ENCODE results near the gene CTDSPL. TPM values are rescaled to one million over a fixed set of nuclear protein-coding genes. Genes with fewer than 3 reads are reported as not detected.

CTDSPL gene
- total and polyA plus RNA-seq, 4 donors, result 8.4 to 17.2 (median 14.2) TPM

GRCh38 chr3:37826933-37827332 is 34.7 kb upstream of the CTDSPL start:
- DNase-seq (ENCODE audit: low spot score), result no peak
- 89% methylated on average over 1 of the region's 1 CpG for WGBS
- Histone ChIP-seq H3K9ac (ENCODE audit: low read depth in 1 of 2, low read length in 2 of 2) (no peak overlapping the region), H3K4me3 (ENCODE audit: low read depth in 1 of 3, low read length in 3 of 3) (no peak overlapping the region), H3K9me3 (ENCODE audit: control insufficient read depth in 4 of 4, low read length in 3 of 4) (no peaks in the 10 kb centered on the region), H3K36me3 (ENCODE audit: control insufficient read depth in 4 of 4, insufficient read depth in 3 of 4, low read depth in 1 of 4, low read length in 3 of 4) (no peaks in the 10 kb centered on the region), H3K27me3 (ENCODE audit: control insufficient read depth in 4 of 4, insufficient read depth in 4 of 4, low read length in 3 of 4) (no peaks in the 10 kb centered on the region), H3K27ac (ENCODE audit: low read depth in 1 of 2, low read length in 2 of 2) (no peak overlapping the region), H3K4me1 (ENCODE audit: control insufficient read depth in 4 of 4, insufficient read depth in 4 of 4, low read length in 3 of 4) (no peaks in the 10 kb centered on the region)
- TF ChIP-seq HNF4A (conservative IDR thresholded peaks at IDR 0.05) (no peak), FOXA1 (IDR thresholded peaks at IDR 0.05) (no peak), JUND (IDR thresholded peaks at IDR 0.05) (no peak), HNF4G (IDR thresholded peaks at IDR 0.05) (no peak), SP1 (IDR thresholded peaks at IDR 0.05) (no peak), RXRA (IDR thresholded peaks at IDR 0.05) (no peak), GABPA (IDR thresholded peaks at IDR 0.05 in 1 of 2, conservative IDR thresholded peaks at IDR 0.05 in 1 of 2) (no peak), EGR1 (IDR thresholded peaks at IDR 0.05; ENCODE audit: low read depth in 2 of 2) (no peak), YY1 (IDR thresholded peaks at IDR 0.05) (no peak)
- TF ChIP-seq, protein P1, sequence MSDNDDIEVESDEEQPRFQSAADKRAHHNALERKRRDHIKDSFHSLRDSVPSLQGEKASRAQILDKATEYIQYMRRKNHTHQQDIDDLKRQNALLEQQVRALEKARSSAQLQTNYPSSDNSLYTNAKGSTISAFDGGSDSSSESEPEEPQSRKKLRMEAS (IDR thresholded peaks at IDR 0.05), result no peak
- TF ChIP-seq, protein P2, sequence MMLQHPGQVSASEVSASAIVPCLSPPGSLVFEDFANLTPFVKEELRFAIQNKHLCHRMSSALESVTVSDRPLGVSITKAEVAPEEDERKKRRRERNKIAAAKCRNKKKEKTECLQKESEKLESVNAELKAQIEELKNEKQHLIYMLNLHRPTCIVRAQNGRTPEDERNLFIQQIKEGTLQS (IDR thresholded peaks at IDR 0.05), result no peak
- TF ChIP-seq, protein P3, sequence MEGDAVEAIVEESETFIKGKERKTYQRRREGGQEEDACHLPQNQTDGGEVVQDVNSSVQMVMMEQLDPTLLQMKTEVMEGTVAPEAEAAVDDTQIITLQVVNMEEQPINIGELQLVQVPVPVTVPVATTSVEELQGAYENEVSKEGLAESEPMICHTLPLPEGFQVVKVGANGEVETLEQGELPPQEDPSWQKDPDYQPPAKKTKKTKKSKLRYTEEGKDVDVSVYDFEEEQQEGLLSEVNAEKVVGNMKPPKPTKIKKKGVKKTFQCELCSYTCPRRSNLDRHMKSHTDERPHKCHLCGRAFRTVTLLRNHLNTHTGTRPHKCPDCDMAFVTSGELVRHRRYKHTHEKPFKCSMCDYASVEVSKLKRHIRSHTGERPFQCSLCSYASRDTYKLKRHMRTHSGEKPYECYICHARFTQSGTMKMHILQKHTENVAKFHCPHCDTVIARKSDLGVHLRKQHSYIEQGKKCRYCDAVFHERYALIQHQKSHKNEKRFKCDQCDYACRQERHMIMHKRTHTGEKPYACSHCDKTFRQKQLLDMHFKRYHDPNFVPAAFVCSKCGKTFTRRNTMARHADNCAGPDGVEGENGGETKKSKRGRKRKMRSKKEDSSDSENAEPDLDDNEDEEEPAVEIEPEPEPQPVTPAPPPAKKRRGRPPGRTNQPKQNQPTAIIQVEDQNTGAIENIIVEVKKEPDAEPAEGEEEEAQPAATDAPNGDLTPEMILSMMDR (IDR thresholded peaks at IDR 0.05; ENCODE audit: low read depth, low read length, missing input control), result no peak
- TF ChIP-seq, protein P4, sequence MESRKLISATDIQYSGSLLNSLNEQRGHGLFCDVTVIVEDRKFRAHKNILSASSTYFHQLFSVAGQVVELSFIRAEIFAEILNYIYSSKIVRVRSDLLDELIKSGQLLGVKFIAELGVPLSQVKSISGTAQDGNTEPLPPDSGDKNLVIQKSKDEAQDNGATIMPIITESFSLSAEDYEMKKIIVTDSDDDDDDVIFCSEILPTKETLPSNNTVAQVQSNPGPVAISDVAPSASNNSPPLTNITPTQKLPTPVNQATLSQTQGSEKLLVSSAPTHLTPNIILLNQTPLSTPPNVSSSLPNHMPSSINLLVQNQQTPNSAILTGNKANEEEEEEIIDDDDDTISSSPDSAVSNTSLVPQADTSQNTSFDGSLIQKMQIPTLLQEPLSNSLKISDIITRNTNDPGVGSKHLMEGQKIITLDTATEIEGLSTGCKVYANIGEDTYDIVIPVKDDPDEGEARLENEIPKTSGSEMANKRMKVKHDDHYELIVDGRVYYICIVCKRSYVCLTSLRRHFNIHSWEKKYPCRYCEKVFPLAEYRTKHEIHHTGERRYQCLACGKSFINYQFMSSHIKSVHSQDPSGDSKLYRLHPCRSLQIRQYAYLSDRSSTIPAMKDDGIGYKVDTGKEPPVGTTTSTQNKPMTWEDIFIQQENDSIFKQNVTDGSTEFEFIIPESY (IDR thresholded peaks at IDR 0.05), result no peak

DNA sequence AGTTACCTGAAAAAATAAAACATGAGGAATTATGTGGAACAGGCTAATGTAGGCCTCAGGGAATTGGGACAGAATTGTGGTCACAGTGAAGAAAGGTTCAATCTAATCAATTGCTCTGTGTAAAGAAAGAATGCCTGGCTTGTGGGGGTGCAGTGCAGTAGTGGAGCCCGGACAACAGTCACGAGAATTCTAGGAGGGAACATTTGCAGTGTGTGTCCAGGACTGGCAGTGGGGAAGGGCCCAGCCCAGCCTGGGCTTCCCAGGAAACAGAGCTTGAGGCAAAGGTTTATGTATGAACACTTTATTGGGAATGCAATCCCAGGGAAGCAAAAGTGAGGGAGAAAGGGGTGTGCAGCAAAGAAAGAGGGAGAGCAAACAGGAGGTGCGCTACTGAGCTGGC is 29.2 kb upstream of the CTDSPL start:
- Histone ChIP-seq H3K4me1 (ENCODE audit: control insufficient read depth in 4 of 4, insufficient read depth in 4 of 4, low read length in 3 of 4) (no peaks in the 10 kb centered on the region), H3K4me3 (ENCODE audit: low read depth in 1 of 3, low read length in 3 of 3) (no peak overlapping the region), H3K9me3 (ENCODE audit: control insufficient read depth in 4 of 4, low read length in 3 of 4) (no peaks in the 10 kb centered on the region), H3K9ac (ENCODE audit: low read depth in 1 of 2, low read length in 2 of 2) (no peak overlapping the region), H3K27ac (ENCODE audit: low read depth in 1 of 2, low read length in 2 of 2) (no peak overlapping the region), H3K27me3 (ENCODE audit: control insufficient read depth in 4 of 4, insufficient read depth in 4 of 4, low read length in 3 of 4) (no peaks in the 10 kb centered on the region), H3K36me3 (ENCODE audit: control insufficient read depth in 4 of 4, insufficient read depth in 3 of 4, low read depth in 1 of 4, low read length in 3 of 4) (peaks cover 0 to 5% (median 0%) of the 10 kb centered on the region in 4 donors)
- no peak for TF ChIP-seq GABPA (IDR thresholded peaks at IDR 0.05 in 1 of 2, conservative IDR thresholded peaks at IDR 0.05 in 1 of 2)
- TF ChIP-seq, protein P3 (IDR thresholded peaks at IDR 0.05; ENCODE audit: low read depth, low read length, missing input control), result no peak
- TF ChIP-seq EGR1 (IDR thresholded peaks at IDR 0.05; ENCODE audit: low read depth in 2 of 2), result no peak
- TF ChIP-seq FOXA2 (IDR thresholded peaks at IDR 0.05), result no peak
- no peak for TF ChIP-seq FOXA1 (IDR thresholded peaks at IDR 0.05)
- no peak for TF ChIP-seq JUND (IDR thresholded peaks at IDR 0.05)
- TF ChIP-seq NR2F2 (IDR thresholded peaks at IDR 0.05), result no peak
- no peak for TF ChIP-seq HNF4G (IDR thresholded peaks at IDR 0.05)
- TF ChIP-seq, protein P1 (IDR thresholded peaks at IDR 0.05), result no peak
- TF ChIP-seq RAD21 (IDR thresholded peaks at IDR 0.05), result no peak
- TF ChIP-seq, protein P4 (IDR thresholded peaks at IDR 0.05), result no peak
- DNase-seq (ENCODE audit: low spot score), result no peak
- WGBS, result 93% methylated on average over 3 of the region's 3 CpGs
